Stimulated activated naive CD4-positive, alpha-beta T cell (primary cell): ENCODE data around the gene BATF.

Experiments used
- DNase-seq, 6 experiments: peaks; one replicate each; lab custom pipeline; 2025; lab: John Stamatoyannopoulos, UW

Gene BATF

GRCh38 chr14:75595226-75595625 lies 73.0 kb downstream of the BATF start:
- DNase-seq = no peak
